Mesothelial cell of epicardium (in vitro differentiated cells): ENCODE data around the gene ARHGEF12. TPM values are rescaled to one million over a fixed set of nuclear protein-coding genes. Genes with fewer than 3 reads are reported as not detected.

Experiments used
- DNase-seq, 2 experiments: peaks; one replicate each; pipeline ENCODE4 v3.0.0; 2021; ENCODE audit warnings: low spot score in 2 of 2; ENCODE audit not compliant: unreplicated experiment in 2 of 2
- H3K27ac Mint-ChIP-seq: 2 replicates; pipeline ENCODE4 v1.8.0; 2021; ENCODE audit warnings: mixed read lengths
- H3K27me3 Mint-ChIP-seq: 2 replicates; pipeline ENCODE4 v1.8.0; 2021; ENCODE audit warnings: low read depth, mixed read lengths
- H3K36me3 Mint-ChIP-seq: 2 replicates; pipeline ENCODE4 v1.8.0; 2021; ENCODE audit warnings: mixed read lengths
- H3K4me1 Mint-ChIP-seq: 2 replicates; pipeline ENCODE4 v1.8.0; 2021; ENCODE audit warnings: mixed read lengths
- H3K4me3 Mint-ChIP-seq: 2 replicates; pipeline ENCODE4 v1.8.0; 2021; ENCODE audit warnings: mild to moderate bottlenecking, moderate library complexity, mixed read lengths
- H3K9me3 Mint-ChIP-seq: 2 replicates; pipeline ENCODE4 v1.8.0; 2021; ENCODE audit warnings: mixed read lengths
- total RNA-seq: library from RNA; stranded (reverse); gene quantifications from 3 replicates; pipeline ENCODE4 v1.2.1, GENCODE V29; 2021
- TF ChIP-seq, protein P1 (sequence below): fragments of 200-600 bp; sonication (generic); IDR thresholded peaks from one replicate; pipeline ENCODE4 v1.5.0; 2021; ENCODE audit warnings: antibody characterized with exemption; ENCODE audit not compliant: unreplicated experiment

The ARHGEF12 gene
- total RNA-seq, 1 donor from 2014 or later = 86.0 TPM

DNA sequence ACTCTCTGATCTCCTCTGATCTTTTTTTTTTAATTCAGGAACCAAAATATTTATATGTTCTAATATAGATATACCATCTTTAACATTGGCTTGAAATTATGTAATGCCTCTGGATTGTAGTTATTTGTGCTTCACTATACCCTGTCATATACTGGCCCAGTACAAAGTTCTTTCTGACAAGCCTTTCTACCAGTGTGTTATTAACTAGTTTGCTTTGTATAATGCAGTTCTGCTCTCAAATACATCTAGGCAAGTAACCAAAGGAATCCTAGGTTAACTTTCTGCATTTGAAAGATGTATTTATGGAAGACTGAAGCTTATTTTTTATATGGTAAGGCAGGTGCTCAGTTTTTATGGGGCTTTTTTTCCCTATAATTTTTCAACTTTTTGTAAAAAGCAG is 36.1 kb downstream of the ARHGEF12 start:
- DNase-seq = no peak
- H3K36me3 Mint-ChIP-seq = peaks cover 5% of the 10 kb centered on the region
- peaks cover 6% of the 10 kb centered on the region for H3K4me1 Mint-ChIP-seq
- no peak overlapping the region for H3K27ac Mint-ChIP-seq
- H3K27me3 Mint-ChIP-seq = no peaks in the 10 kb centered on the region
- TF ChIP-seq, protein P1, sequence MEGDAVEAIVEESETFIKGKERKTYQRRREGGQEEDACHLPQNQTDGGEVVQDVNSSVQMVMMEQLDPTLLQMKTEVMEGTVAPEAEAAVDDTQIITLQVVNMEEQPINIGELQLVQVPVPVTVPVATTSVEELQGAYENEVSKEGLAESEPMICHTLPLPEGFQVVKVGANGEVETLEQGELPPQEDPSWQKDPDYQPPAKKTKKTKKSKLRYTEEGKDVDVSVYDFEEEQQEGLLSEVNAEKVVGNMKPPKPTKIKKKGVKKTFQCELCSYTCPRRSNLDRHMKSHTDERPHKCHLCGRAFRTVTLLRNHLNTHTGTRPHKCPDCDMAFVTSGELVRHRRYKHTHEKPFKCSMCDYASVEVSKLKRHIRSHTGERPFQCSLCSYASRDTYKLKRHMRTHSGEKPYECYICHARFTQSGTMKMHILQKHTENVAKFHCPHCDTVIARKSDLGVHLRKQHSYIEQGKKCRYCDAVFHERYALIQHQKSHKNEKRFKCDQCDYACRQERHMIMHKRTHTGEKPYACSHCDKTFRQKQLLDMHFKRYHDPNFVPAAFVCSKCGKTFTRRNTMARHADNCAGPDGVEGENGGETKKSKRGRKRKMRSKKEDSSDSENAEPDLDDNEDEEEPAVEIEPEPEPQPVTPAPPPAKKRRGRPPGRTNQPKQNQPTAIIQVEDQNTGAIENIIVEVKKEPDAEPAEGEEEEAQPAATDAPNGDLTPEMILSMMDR = no peak
- H3K4me3 Mint-ChIP-seq = no peak overlapping the region
- H3K9me3 Mint-ChIP-seq = peaks cover 7% of the 10 kb centered on the region

DNA sequence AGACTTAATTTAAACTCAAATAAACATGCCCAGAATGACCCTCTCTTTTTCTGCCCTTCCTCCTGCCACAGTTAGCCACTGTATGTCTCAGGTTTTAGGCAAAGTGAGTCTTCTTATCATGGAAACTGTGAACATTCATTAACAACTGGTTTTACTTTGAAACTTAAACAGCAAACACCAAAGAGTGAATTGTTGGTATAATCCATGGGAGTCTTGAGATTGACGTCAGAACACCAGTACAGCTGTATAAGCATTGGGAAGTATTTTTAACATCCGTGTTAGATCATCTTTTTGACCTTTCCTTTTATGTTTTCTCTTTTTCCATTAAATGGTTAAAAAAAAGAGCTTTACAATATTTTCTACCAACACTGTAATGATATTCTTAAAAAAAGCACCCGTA is 38.9 kb downstream of the ARHGEF12 start:
- no peak for DNase-seq
- peaks cover 18% of the 10 kb centered on the region for H3K9me3 Mint-ChIP-seq
- no peak overlapping the region for H3K4me3 Mint-ChIP-seq
- peaks cover 4% of the 10 kb centered on the region for H3K4me1 Mint-ChIP-seq
- H3K27me3 Mint-ChIP-seq = no peaks in the 10 kb centered on the region
- H3K36me3 Mint-ChIP-seq = peaks cover 17% of the 10 kb centered on the region
- TF ChIP-seq, protein P1 = no peak
- H3K27ac Mint-ChIP-seq = no peak overlapping the region

DNA sequence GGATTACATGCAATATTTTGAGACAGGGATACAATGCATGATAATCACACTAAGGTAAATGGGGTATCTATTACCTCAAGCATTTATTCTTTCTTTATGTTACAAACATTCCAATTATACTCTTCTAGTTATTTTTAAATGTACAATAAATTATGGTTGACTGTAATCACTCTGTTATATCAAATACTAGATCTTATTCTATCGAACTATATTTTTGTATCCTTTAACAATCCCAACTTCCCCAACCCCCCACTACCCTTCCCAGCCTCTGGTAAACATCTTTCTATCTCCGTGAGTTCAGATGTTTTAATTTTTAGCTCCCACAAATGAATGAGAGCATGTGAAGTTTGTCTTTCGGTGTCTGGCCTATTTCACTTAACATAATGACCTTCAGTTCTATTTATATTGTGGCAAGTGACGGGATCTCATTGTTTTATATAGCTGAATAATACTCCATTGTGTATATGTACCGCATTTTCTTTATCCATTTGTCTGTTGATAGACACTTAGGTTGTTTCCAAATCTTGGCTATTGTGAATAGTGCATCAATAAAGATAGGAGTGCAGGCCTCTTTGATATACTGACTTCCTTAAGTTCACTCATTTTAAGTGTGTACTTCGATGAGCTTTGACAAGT is 40.5 kb downstream of the ARHGEF12 start:
- Mint-ChIP-seq H3K27me3 (no peaks in the 10 kb centered on the region), H3K9me3 (peaks cover 18% of the 10 kb centered on the region), H3K4me3 (no peak overlapping the region), H3K36me3 (peaks cover 17% of the 10 kb centered on the region), H3K27ac (no peak overlapping the region), H3K4me1 (peaks cover under 1% of the 10 kb centered on the region)
- TF ChIP-seq, protein P1 = no peak
- no peak for DNase-seq

GRCh38 chr11:120378474-120378873 is 42.3 kb downstream of the ARHGEF12 start:
- Mint-ChIP-seq H3K27ac (no peak overlapping the region), H3K27me3 (no peaks in the 10 kb centered on the region), H3K36me3 (peaks cover 19% of the 10 kb centered on the region), H3K4me3 (no peak overlapping the region), H3K4me1 (no peaks in the 10 kb centered on the region), H3K9me3 (peaks cover 21% of the 10 kb centered on the region)
- TF ChIP-seq, protein P1 = no peak
- DNase-seq = no peak

- Mint-ChIP-seq H3K36me3 (peaks cover 19% of the 10 kb centered on the region), H3K4me1 (peaks cover 25% of the 10 kb centered on the region), H3K27ac (no peak overlapping the region), H3K27me3 (no peaks in the 10 kb centered on the region), H3K9me3 (peaks cover 21% of the 10 kb centered on the region), H3K4me3 (no peak overlapping the region)
- TF ChIP-seq, protein P1 = no peak
- no peak for DNase-seq
These were observed 45.2 kb downstream of the ARHGEF12 start for GRCh38 chr11:120381401-120381800.
